Panc1 (cell line): ENCODE measurements around the gene RAB28. TPM values are rescaled to one million over a fixed set of nuclear protein-coding genes. Genes with fewer than 3 reads are reported as not detected.

Experiments used
- ATAC-seq: fragments of 200-7000 bp; cut with Tn5 transposase; 2 replicates; pipeline ENCODE4 v1.9.1; 2020; ENCODE audit warnings: mild to moderate bottlenecking, moderate library complexity
- BruUV-seq: library from RNA; stranded (reverse); fragments of 400-500 nt; replicated peaks from 2 replicates; lab custom pipeline; 2021; lab: Mats Ljungman, UMichigan
- CTCF ChIA-PET: fragments of 300-600 bp; sonication (Branson Sonifier 250); formaldehyde crosslinking; loops from one replicate; lab custom pipeline; 2022; ENCODE audit warnings: antibody characterized with exemption; lab: Charles Lee
- POLR2A ChIA-PET: fragments of 300-600 bp; sonication (Branson Sonifier 250); formaldehyde crosslinking; loops from one replicate; lab custom pipeline; 2022; ENCODE audit warnings: antibody characterized with exemption; lab: Charles Lee
- DNase-seq: peaks from one replicate; pipeline ENCODE4 v3.0.0-alpha.2; 2010; ENCODE audit warnings: low read depth, low spot score
- H3K27ac ChIP-seq: 2 replicates; pipeline ENCODE4 v1.5.1; 2011; ENCODE audit warnings: mild to moderate bottlenecking, low read length, inconsistent platforms
- H3K27me3 ChIP-seq: fragments of 200-500 bp; sonication (Bioruptor generic); 2 replicates; pipeline ENCODE4 v1.6.0; 2014; ENCODE audit warnings: low read length, inconsistent platforms; ENCODE audit not compliant: control insufficient read depth, insufficient read depth
- H3K36me3 ChIP-seq: fragments of 200-500 bp; sonication (Bioruptor generic); 2 replicates; pipeline ENCODE4 v1.5.1; 2014; ENCODE audit warnings: inconsistent platforms, mild to moderate bottlenecking, low read length, moderate library complexity; ENCODE audit not compliant: control insufficient read depth, insufficient read depth
- H3K4me1 ChIP-seq: 2 replicates; pipeline ENCODE4 v1.5.1; 2011; ENCODE audit warnings: inconsistent platforms, mild to moderate bottlenecking, low read length, moderate library complexity; ENCODE audit not compliant: control insufficient read depth, insufficient read depth
- H3K4me3 ChIP-seq, 2 experiments: 2 replicates each; pipeline ENCODE4 v1.5.1; 2011 to 2012; ENCODE audit warnings: low read depth in 2 of 2, low read length in 2 of 2, mild to moderate bottlenecking in 2 of 2, inconsistent platforms in 1 of 2, moderate library complexity in 1 of 2
- H3K9me3 ChIP-seq: fragments of 200-500 bp; sonication (Bioruptor generic); 2 replicates; pipeline ENCODE4 v1.5.1; 2014; ENCODE audit warnings: low read depth, mild to moderate bottlenecking, inconsistent platforms, low read length, moderate library complexity; ENCODE audit not compliant: control insufficient read depth, insufficient read depth
- CTCF ChIP-seq: fragments of 450-650 bp; IDR thresholded peaks from 2 replicates; pipeline ENCODE4 v1.5.1; 2017; ENCODE audit warnings: mild to moderate bottlenecking
- POLR2AphosphoS5 ChIP-seq: IDR thresholded peaks from 2 replicates; pipeline ENCODE4 v1.6.1; 2012; ENCODE audit warnings: mild to moderate bottlenecking, low read depth, low read length, moderate library complexity
- REST ChIP-seq, 2 experiments: IDR thresholded peaks; 2 replicates each; pipeline ENCODE4 v1.6.1; 2011 to 2012; ENCODE audit warnings: low read depth in 2 of 2, control low read depth in 1 of 2, low read length in 1 of 2, mild to moderate bottlenecking in 1 of 2, moderate library complexity in 1 of 2; ENCODE audit not compliant: insufficient read depth in 1 of 2
- SIN3A ChIP-seq: IDR thresholded peaks from 2 replicates; pipeline ENCODE4 v1.6.1; 2012; ENCODE audit warnings: low read depth, mild to moderate bottlenecking, low read length, moderate library complexity, borderline replicate concordance; ENCODE audit not compliant: insufficient read depth
- TCF7L2 ChIP-seq: IDR thresholded peaks from 2 replicates; pipeline ENCODE4 v1.6.1; 2011; ENCODE audit warnings: mild to moderate bottlenecking, low read depth, low read length, inconsistent platforms
- in situ Hi-C: cut with HindIII; loops from 2 replicates; pipeline ENCODE4 v1.10.0; 2016; ENCODE audit warnings: low sequenced_read_pairs, low pct_unique_long_range_greater_than_20kb
- intact Hi-C: fragments of 100-400 bp; cut with micrococcal nuclease; formaldehyde crosslinking; loops from one replicate; pipeline ENCODE4 v1.10.0; 2022; ENCODE audit not compliant: unreplicated experiment
- total RNA-seq: library from RNA; stranded (reverse); gene quantifications from one replicate; pipeline ENCODE4 v1.2.1, GENCODE V29; 2021; ENCODE audit not compliant: unreplicated experiment

RAB28 gene
- total RNA-seq, 1 experiment from 2014 or later: 10.2 TPM

- Histone ChIP-seq H3K36me3 (no peaks in the 10 kb centered on the region), H3K27ac (no peak overlapping the region), H3K27me3 (no peaks in the 10 kb centered on the region), H3K4me1 (no peaks in the 10 kb centered on the region), H3K9me3 (no peaks in the 10 kb centered on the region), H3K4me3 (no peak overlapping the region)
- ChIA-PET POLR2A (no interaction called here), CTCF (no interaction called here)
- BruUV-seq: no TSS peak
- intact Hi-C loops (no loop called here), in situ Hi-C loops (no loop called here)
- DNase-seq (no peak), ATAC-seq (no peak)
- TF ChIP-seq REST (IDR thresholded peaks at IDR 0.05; ENCODE audit: insufficient read depth in 1 of 2, low read depth in 2 of 2, low read length in 1 of 2): no peak
- TF ChIP-seq POLR2AphosphoS5: no peak
- TF ChIP-seq TCF7L2: no peak
- TF ChIP-seq CTCF: no peak
- TF ChIP-seq SIN3A: no peak
These were observed 32.2 kb upstream of the RAB28 start for GRCh38 chr4:13516315-13516860.

GRCh38 chr4:13515268-13515667 is 31.1 kb upstream of the RAB28 start:
- no peak overlapping the region for H3K27ac ChIP-seq
- intact Hi-C loops: no loop called here
- in situ Hi-C loops: no loop called here
- no peaks in the 10 kb centered on the region for H3K27me3 ChIP-seq
- H3K36me3 ChIP-seq: no peaks in the 10 kb centered on the region
- POLR2A ChIA-PET: no interaction called here
- ATAC-seq: no peak
- no peak for TF ChIP-seq REST (IDR thresholded peaks at IDR 0.05; ENCODE audit: insufficient read depth in 1 of 2, low read depth in 2 of 2, low read length in 1 of 2)
- TF ChIP-seq SIN3A: no peak
- no peak for TF ChIP-seq TCF7L2
- no peak for TF ChIP-seq CTCF
- TF ChIP-seq POLR2AphosphoS5: no peak
- CTCF ChIA-PET: no interaction called here
- H3K4me1 ChIP-seq: no peaks in the 10 kb centered on the region
- BruUV-seq: no TSS peak
- H3K4me3 ChIP-seq: no peak overlapping the region
- no peak for DNase-seq
- no peaks in the 10 kb centered on the region for H3K9me3 ChIP-seq
